ENCODE data around the gene ARRDC4. TPM values are rescaled to one million over a fixed set of nuclear protein-coding genes. Genes with fewer than 3 reads are reported as not detected.
"Not testable (repeated sequence)": the region's sequence is repeated elsewhere in the genome, so short reads cannot be mapped to it uniquely, and the experiment has no call there.

The ARRDC4 gene
- total RNA-seq, 1 donor from 2014 or later = 11.8 TPM

- Histone ChIP-seq H3K4me1 (peaks cover 5% of the 10 kb centered on the region), H3K9me3 (replicated peaks) (peaks cover 4% of the 10 kb centered on the region), H3K27ac (replicated peaks) (no peak overlapping the region), H3K4me3 (no peak overlapping the region), H3K36me3 (no peaks in the 10 kb centered on the region), H3K27me3 (ENCODE audit: low read depth) (peaks cover 5% of the 10 kb centered on the region)
- no peak for TF ChIP-seq CTCF (IDR thresholded peaks at IDR 0.05; ENCODE audit: borderline replicate concordance)
- DNase-seq = no peak
- intact Hi-C loops (cut with micrococcal nuclease) = no loop called here
Observed at GRCh38 chr15:97981758-97982157, 21.3 kb downstream of the ARRDC4 start.

- Histone ChIP-seq H3K4me1 (no peaks in the 10 kb centered on the region), H3K4me3 (no peak overlapping the region), H3K9me3 (replicated peaks) (peaks cover 11% of the 10 kb centered on the region), H3K36me3 (no peaks in the 10 kb centered on the region), H3K27ac (replicated peaks) (no peak overlapping the region), H3K27me3 (ENCODE audit: low read depth) (peaks cover 5% of the 10 kb centered on the region)
- no peak for DNase-seq
- intact Hi-C loops (cut with micrococcal nuclease) = no loop called here
- TF ChIP-seq CTCF (IDR thresholded peaks at IDR 0.05; ENCODE audit: borderline replicate concordance) = no peak
Observed at GRCh38 chr15:97984157-97984556, 23.7 kb downstream of the ARRDC4 start.

- intact Hi-C loops (cut with micrococcal nuclease); DNase-seq; H3K4me1 ChIP-seq; H3K27ac ChIP-seq (replicated peaks); H3K4me3 ChIP-seq; H3K27me3 ChIP-seq (ENCODE audit: low read depth); H3K36me3 ChIP-seq: not testable (repeated sequence)
- H3K9me3 ChIP-seq (replicated peaks) = peaks cover 11% of the 10 kb centered on the region
Observed at GRCh38 chr15:97985979-97986378, 25.5 kb downstream of the ARRDC4 start.

GRCh38 chr15:97986781-97987180 is 26.3 kb downstream of the ARRDC4 start:
- Histone ChIP-seq H3K27ac (replicated peaks) (no peak overlapping the region), H3K27me3 (ENCODE audit: low read depth) (peaks cover 5% of the 10 kb centered on the region), H3K4me3 (no peak overlapping the region), H3K36me3 (no peaks in the 10 kb centered on the region), H3K4me1 (no peaks in the 10 kb centered on the region), H3K9me3 (replicated peaks) (peaks cover 11% of the 10 kb centered on the region)
- intact Hi-C loops (cut with micrococcal nuclease) = no loop called here
- DNase-seq = no peak
- no peak for TF ChIP-seq CTCF (IDR thresholded peaks at IDR 0.05; ENCODE audit: borderline replicate concordance)

DNA sequence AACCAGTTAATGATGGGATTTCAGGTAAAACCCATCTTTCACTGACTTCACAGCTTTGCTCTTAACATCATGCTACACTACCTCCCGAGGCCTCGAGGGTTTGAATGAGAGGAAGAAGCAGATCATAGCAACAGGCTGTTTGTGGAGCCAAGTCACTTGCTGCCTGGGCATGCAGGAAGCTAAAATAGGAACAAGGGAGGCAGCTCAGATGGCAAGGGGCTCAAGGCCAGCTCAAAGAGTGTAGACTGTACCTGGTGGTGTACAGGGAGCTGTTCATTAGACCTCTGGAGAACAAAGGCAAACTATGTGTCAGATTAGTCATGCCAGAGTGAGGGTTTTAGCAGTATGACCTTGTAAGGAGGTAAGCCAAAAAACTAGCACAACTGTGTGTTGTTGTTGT is 28.8 kb downstream of the ARRDC4 start:
- H3K27ac ChIP-seq (replicated peaks) = no peak overlapping the region
- intact Hi-C loops (cut with micrococcal nuclease) = no loop called here

More for the DNA sequence above, 28.8 kb downstream of the ARRDC4 start:
- Histone ChIP-seq H3K27me3 (ENCODE audit: low read depth) (peaks cover 5% of the 10 kb centered on the region), H3K4me3 (no peak overlapping the region), H3K36me3 (no peaks in the 10 kb centered on the region), H3K4me1 (peaks cover 18% of the 10 kb centered on the region), H3K9me3 (replicated peaks) (peaks cover 11% of the 10 kb centered on the region)
- no peak for DNase-seq
- TF ChIP-seq CTCF (IDR thresholded peaks at IDR 0.05; ENCODE audit: borderline replicate concordance) = no peak

Measured in left ventricle myocardium inferior (tissue), 1 donor.